Thyroid gland (tissue), 4 donors: Measurements from ENCODE around the gene TMEM30A. TPM values are rescaled to one million over a fixed set of nuclear protein-coding genes. Genes with fewer than 3 reads are reported as not detected.

Experiments used
- DNase-seq, 2 donors: peaks; one replicate each; pipeline ENCODE4 v3.0.0-alpha.2; 2019
- H3K27ac ChIP-seq, 3 donors: fragments of 200-600 bp; sonication (generic); 1 replicate in 2 of 3; 2 replicates in 1 of 3; pipeline ENCODE4 v1.5.1; 2016 to 2019; ENCODE audit warnings: mild to moderate bottlenecking in 1 of 3, moderate library complexity in 1 of 3
- H3K27me3 ChIP-seq: fragments of 200-600 bp; sonication (generic); one replicate; pipeline ENCODE4 v1.5.1; 2019
- H3K36me3 ChIP-seq, 2 donors: fragments of 200-600 bp; sonication (generic); one replicate each; pipeline ENCODE4 v1.5.1; 2016 to 2019
- H3K4me1 ChIP-seq, 2 donors: fragments of 200-600 bp; sonication (generic); one replicate each; pipeline ENCODE4 v1.5.1; 2017 to 2019
- H3K4me3 ChIP-seq, 3 donors: fragments of 200-600 bp; sonication (generic); replicated peaks in 1 of 3; 1 replicate in 2 of 3; 2 replicates in 1 of 3; pipeline ENCODE4 v1.5.1; 2016; ENCODE audit warnings: mild to moderate bottlenecking in 1 of 3
- H3K9me3 ChIP-seq: fragments of 200-600 bp; sonication (generic); one replicate; pipeline ENCODE4 v1.5.1; 2017
- CTCF ChIP-seq, 6 experiments: fragments of 200-600 bp in 3 of 6; fragments of 450-650 bp in 3 of 6; sonication (generic) in 3 of 6; IDR thresholded peaks; one replicate each; pipeline ENCODE4 v1.5.1; 2016 to 2019; ENCODE audit warnings: antibody characterized with exemption in 6 of 6, mild to moderate bottlenecking in 2 of 6, inconsistent platforms in 1 of 6, moderate library complexity in 1 of 6
- POLR2A ChIP-seq, 2 donors: fragments of 450-650 bp; IDR thresholded peaks; one replicate each; pipeline ENCODE4 v1.6.1; 2017; ENCODE audit warnings: antibody characterized with exemption in 2 of 2, mild to moderate bottlenecking in 2 of 2, moderate library complexity in 1 of 2
- WGBS, 2 donors: methylation state at CpG; one replicate each; pipeline ENCODE4 v1.1.5; 2017; 5-methylcytosine and 5-hydroxymethylcytosine counted together
- intact Hi-C: fragments of 100-400 bp; cut with DNase I; formaldehyde crosslinking; loops from one replicate; pipeline ENCODE4 v1.15.1; 2023
- total RNA-seq, 4 donors: library from RNA; depleted of rRNA; stranded (reverse); fragments of >200 nt; gene quantifications; one replicate each; pipeline ENCODE4 v1.2.3, GENCODE V29; 2016

TMEM30A gene
- total RNA-seq, 4 donors from 2014 or later: 82.0 to 142 (median 103) TPM

- intact Hi-C loops: no loop called here
Measured at GRCh38 chr6:75243333-75244062, 41.1 kb downstream of the TMEM30A start, which contains the start of gene COX7A2. Gene COX7A2, minus strand, starts transcription at chr6:75243801. Its CDS starts 67 bp downstream, at chr6:75243734.

GRCh38 chr6:75236630-75237029 lies 48.0 kb downstream of the TMEM30A start:
- WGBS, 2 donors: 93% methylated on average over 4 of the region's 4 CpGs

More at GRCh38 chr6:75243333-75244062, 41.1 kb downstream of the TMEM30A start, which contains the start of gene COX7A2:
- TF ChIP-seq POLR2A (IDR thresholded peaks at IDR 0.05): peak in 1 of 2 donors; percentile 88
- TF ChIP-seq CTCF (IDR thresholded peaks at IDR 0.05): no peak
- 0% methylated on average over 36 of the region's 36 CpGs for WGBS, 2 donors
- Histone ChIP-seq H3K36me3 (peaks cover 6 to 16% of the 10 kb centered on the region in 2 donors), H3K9me3 (no peaks in the 10 kb centered on the region), H3K27me3 (no peaks in the 10 kb centered on the region), H3K4me1 (peaks cover 16 to 22% of the 10 kb centered on the region in 2 donors), H3K4me3 (peak within 1 kb of the TSS; percentile 68 to 91 (median 83)), H3K27ac (peak within 1 kb of the TSS; percentile 80 to 91 (median 82))
- DNase-seq: peak; percentile 90

GRCh38 chr6:75235271-75235670 lies 49.3 kb downstream of the TMEM30A start:
- H3K27ac ChIP-seq: no peak overlapping the region
- no peaks in the 10 kb centered on the region for H3K27me3 ChIP-seq
- H3K4me1 ChIP-seq: no peaks in the 10 kb centered on the region
- H3K4me3 ChIP-seq: no peak overlapping the region
- TF ChIP-seq CTCF (IDR thresholded peaks at IDR 0.05) (no peak), POLR2A (IDR thresholded peaks at IDR 0.05) (no peak)
- H3K36me3 ChIP-seq: peaks cover 11 to 31% of the 10 kb centered on the region in 2 donors
- intact Hi-C loops: no loop called here
- DNase-seq: no peak
- no peaks in the 10 kb centered on the region for H3K9me3 ChIP-seq
- WGBS, 2 donors: 84 to 90% methylated on average over 2 of the region's 2 CpGs

More at GRCh38 chr6:75236630-75237029, 48.0 kb downstream of the TMEM30A start:
- Histone ChIP-seq H3K27me3 (no peaks in the 10 kb centered on the region), H3K9me3 (no peaks in the 10 kb centered on the region), H3K36me3 (peaks cover 11 to 31% of the 10 kb centered on the region in 2 donors), H3K4me3 (no peak overlapping the region), H3K4me1 (peaks cover 4 to 5% of the 10 kb centered on the region in 2 donors), H3K27ac (no peak overlapping the region)
- intact Hi-C loops: no loop called here
- TF ChIP-seq CTCF (IDR thresholded peaks at IDR 0.05): no peak
- no peak for TF ChIP-seq POLR2A (IDR thresholded peaks at IDR 0.05)
- DNase-seq: no peak

- no peak for TF ChIP-seq CTCF (IDR thresholded peaks at IDR 0.05)
- no peak for TF ChIP-seq POLR2A (IDR thresholded peaks at IDR 0.05)
- no peaks in the 10 kb centered on the region for H3K4me1 ChIP-seq
- H3K27ac ChIP-seq: no peak overlapping the region
- H3K9me3 ChIP-seq: no peaks in the 10 kb centered on the region
- 64% methylated on average over 3 of the region's 3 CpGs for WGBS, 2 donors
- no peak for DNase-seq
- H3K36me3 ChIP-seq: peaks cover 11 to 23% of the 10 kb centered on the region in 2 donors
- intact Hi-C loops: no loop called here
- no peak overlapping the region for H3K4me3 ChIP-seq
- H3K27me3 ChIP-seq: no peaks in the 10 kb centered on the region
Measured at GRCh38 chr6:75234126-75234865, 50.3 kb downstream of the TMEM30A start.
